GM23248 (cell line): Measurements from ENCODE around the gene AHSA1. TPM values are rescaled to one million over a fixed set of nuclear protein-coding genes. Genes with fewer than 3 reads are reported as not detected.

Experiments
- DNase-seq: peaks from one replicate; pipeline ENCODE4 v3.0.0-alpha.2; 2015
- H2AFZ ChIP-seq: fragments of 200-600 bp; sonication (generic); 2 replicates; pipeline ENCODE4 v1.6.1; 2016; ENCODE audit warnings: antibody characterized with exemption
- H3F3A ChIP-seq: fragments of 200-600 bp; sonication (generic); 2 replicates; pipeline ENCODE4 v1.6.1; 2016; ENCODE audit warnings: mild to moderate bottlenecking, antibody characterized with exemption, mixed run types; ENCODE audit not compliant: insufficient read depth
- H3K27ac ChIP-seq: fragments of 200-600 bp; sonication (generic); 2 replicates; pipeline ENCODE4 v1.5.1; 2016; ENCODE audit warnings: mild to moderate bottlenecking
- H3K27me3 ChIP-seq: fragments of 200-600 bp; sonication (generic); replicated peaks from 2 replicates; pipeline ENCODE4 v1.6.1; 2016; ENCODE audit warnings: mild to moderate bottlenecking; ENCODE audit not compliant: insufficient read depth
- H3K36me3 ChIP-seq: fragments of 200-600 bp; sonication (generic); 2 replicates; pipeline ENCODE4 v1.6.1; 2016; ENCODE audit warnings: low read depth, mild to moderate bottlenecking
- H3K4me1 ChIP-seq: fragments of 200-600 bp; sonication (generic); 2 replicates; pipeline ENCODE4 v1.6.1; 2016; ENCODE audit warnings: mild to moderate bottlenecking; ENCODE audit not compliant: insufficient read depth
- H3K4me2 ChIP-seq: fragments of 200-600 bp; sonication (generic); one replicate; pipeline ENCODE4 v1.6.1; 2016; ENCODE audit warnings: mild to moderate bottlenecking; ENCODE audit not compliant: unreplicated experiment
- H3K4me3 ChIP-seq: fragments of 200-600 bp; sonication (generic); 2 replicates; pipeline ENCODE4 v1.5.1; 2016; ENCODE audit warnings: mild to moderate bottlenecking
- H3K79me2 ChIP-seq: fragments of 200-600 bp; sonication (generic); 2 replicates; pipeline ENCODE4 v1.6.1; 2016; ENCODE audit warnings: mild to moderate bottlenecking; ENCODE audit not compliant: insufficient read depth
- H3K9ac ChIP-seq: fragments of 200-600 bp; sonication (generic); 2 replicates; pipeline ENCODE4 v1.6.1; 2016; ENCODE audit warnings: mild to moderate bottlenecking
- H3K9me2 ChIP-seq: fragments of 200-600 bp; sonication (generic); 2 replicates; pipeline ENCODE4 v1.6.1; 2016; ENCODE audit warnings: mixed run types, mild to moderate bottlenecking, moderate library complexity; ENCODE audit not compliant: insufficient read depth
- H3K9me3 ChIP-seq: fragments of 200-600 bp; sonication (generic); one replicate; pipeline ENCODE4 v1.6.1; 2017; ENCODE audit warnings: low read depth
- H4K20me1 ChIP-seq: fragments of 200-600 bp; sonication (generic); 2 replicates; pipeline ENCODE4 v1.6.0; 2016; ENCODE audit not compliant: insufficient read depth
- EZH2 ChIP-seq: fragments of 200-600 bp; sonication (generic); IDR thresholded peaks from 2 replicates; pipeline ENCODE4 v1.6.1; 2018; ENCODE audit warnings: antibody characterized with exemption, mild to moderate bottlenecking; ENCODE audit not compliant: insufficient read depth, poor library complexity, severe bottlenecking
- EZH2phosphoT487 ChIP-seq: fragments of 200-600 bp; sonication (generic); IDR thresholded peaks from 2 replicates; pipeline ENCODE4 v1.6.1; 2018; ENCODE audit warnings: antibody characterized with exemption, moderate library complexity, mild to moderate bottlenecking, low read depth; ENCODE audit not compliant: insufficient read depth
- WGBS, 2 experiments: methylation state at CpG; one replicate each; pipeline ENCODE4 v1.1.6; 2015 to 2017; ENCODE audit warnings: low lambda C conversion rate in 2 of 2, low coverage in 1 of 2; ENCODE audit errors: missing lambda C conversion rate in 2 of 2; 5-methylcytosine and 5-hydroxymethylcytosine counted together
- in situ Hi-C: fragments of 300-500 bp; cut with MboI; formaldehyde crosslinking; loops from 2 replicates; pipeline ENCODE4 v1.15.0; 2020
- polyA plus RNA-seq: library from polyadenylated mRNA; unstranded; fragments of >200 nt; fragmentation: Nextera tagmentation; extraction: Ambion mirVana; gene quantifications from 2 replicates; pipeline ENCODE4 v1.2.1, GENCODE V29; 2016
- total RNA-seq: library from RNA; depleted of rRNA; stranded (reverse); fragments of >200 nt; shearing (Covaris generic); gene quantifications from 2 replicates; pipeline ENCODE4 v1.2.3, GENCODE V29; 2014

AHSA1 gene
- total and polyA plus RNA-seq, 2 experiments from 2014 or later: 122 to 130 TPM

GRCh38 chr14:77503138-77503537, 45.2 kb downstream of the AHSA1 start:
- Histone ChIP-seq H3K9me2 (no peaks in the 10 kb centered on the region), H3K79me2 (no peaks in the 10 kb centered on the region), H3F3A (peaks cover 16% of the 10 kb centered on the region; the same call in 1 of the 2 replicates), H3K4me3 (no peak overlapping the region), H3K9me3 (no peaks in the 10 kb centered on the region), H3K4me2 (no peak overlapping the region), H3K9ac (no peak overlapping the region), H3K36me3 (no peaks in the 10 kb centered on the region; the same call in 1 of the 2 replicates), H4K20me1 (no peaks in the 10 kb centered on the region), H3K27ac (no peak overlapping the region), H3K27me3 (peaks cover 17% of the 10 kb centered on the region), H3K4me1 (no peaks in the 10 kb centered on the region), H2AFZ (no peak overlapping the region)
- 96 to 98% methylated on average over 5 of the region's 5 CpGs for WGBS, 2 experiments
- TF ChIP-seq EZH2phosphoT487: no peak
- no peak for TF ChIP-seq EZH2
- in situ Hi-C loops: no loop called here
- DNase-seq: no peak

GRCh38 chr14:77505031-77505430, 47.1 kb downstream of the AHSA1 start:
- no peak overlapping the region for H3K9ac ChIP-seq
- no peak overlapping the region for H2AFZ ChIP-seq
- H3K9me2 ChIP-seq: no peaks in the 10 kb centered on the region
- DNase-seq: no peak
- peaks cover 6% of the 10 kb centered on the region for H3K36me3 ChIP-seq
- in situ Hi-C loops: no loop called here
- no peaks in the 10 kb centered on the region for H3K9me3 ChIP-seq
- no peak overlapping the region for H3K27ac ChIP-seq
- H3K4me2 ChIP-seq: no peak overlapping the region
- TF ChIP-seq EZH2 (no peak), EZH2phosphoT487 (no peak)
- no peaks in the 10 kb centered on the region for H3K79me2 ChIP-seq
- H3K4me1 ChIP-seq: peaks cover 6% of the 10 kb centered on the region; the same call in 1 of the 2 replicates
- 65 to 66% methylated on average over 4 of the region's 4 CpGs for WGBS, 2 experiments
- H3K27me3 ChIP-seq: 0 out of 2 replicates have a peak, but pooled peaks cover 3% of the 10 kb centered on the region
- H4K20me1 ChIP-seq: no peaks in the 10 kb centered on the region
- H3K4me3 ChIP-seq: no peak overlapping the region
- peaks cover 20% of the 10 kb centered on the region; the same call in 1 of the 2 replicates for H3F3A ChIP-seq

- H3K4me3 ChIP-seq: no peak overlapping the region
- TF ChIP-seq EZH2 (no peak), EZH2phosphoT487 (no peak)
- H3K79me2 ChIP-seq: no peaks in the 10 kb centered on the region
- WGBS, 2 experiments: 95 to 97% methylated on average over 3 of the region's 3 CpGs
- H3K27ac ChIP-seq: no peak overlapping the region
- H3K27me3 ChIP-seq: no peaks in the 10 kb centered on the region
- H3K9ac ChIP-seq: no peak overlapping the region
- peaks cover 6% of the 10 kb centered on the region; the same call in 1 of the 2 replicates for H3K4me1 ChIP-seq
- no peak overlapping the region for H3K4me2 ChIP-seq
- no peaks in the 10 kb centered on the region for H4K20me1 ChIP-seq
- in situ Hi-C loops: no loop called here
- H3K36me3 ChIP-seq: peaks cover 24% of the 10 kb centered on the region
- H3K9me2 ChIP-seq: no peaks in the 10 kb centered on the region
- DNase-seq: no peak
- H2AFZ ChIP-seq: no peak overlapping the region
- 0 out of 2 replicates have a peak, but pooled peaks cover 9% of the 10 kb centered on the region for H3F3A ChIP-seq
- no peaks in the 10 kb centered on the region for H3K9me3 ChIP-seq
Measured at GRCh38 chr14:77507762-77508161, 49.9 kb downstream of the AHSA1 start.

GRCh38 chr14:77508249-77508648, 50.4 kb downstream of the AHSA1 start:
- Histone ChIP-seq H4K20me1 (no peaks in the 10 kb centered on the region), H3K27me3 (no peaks in the 10 kb centered on the region), H3K9ac (no peak overlapping the region), H3K4me3 (no peak overlapping the region), H3K79me2 (no peaks in the 10 kb centered on the region), H3K9me2 (no peaks in the 10 kb centered on the region), H3K36me3 (peaks cover 24% of the 10 kb centered on the region), H3K4me1 (peaks cover 6% of the 10 kb centered on the region; the same call in 1 of the 2 replicates), H3K4me2 (no peak overlapping the region), H3K27ac (no peak overlapping the region), H3K9me3 (no peaks in the 10 kb centered on the region), H2AFZ (no peak overlapping the region), H3F3A (0 out of 2 replicates have a peak, but pooled peaks cover 4% of the 10 kb centered on the region)
- TF ChIP-seq EZH2phosphoT487: no peak
- TF ChIP-seq EZH2: no peak
- peak; percentile 59 for DNase-seq
- 85 to 87% methylated on average over 4 of the region's 4 CpGs for WGBS, 2 experiments
- in situ Hi-C loops: no loop called here
